Measurements from ENCODE around the gene NOS1AP. TPM values are rescaled to one million over a fixed set of nuclear protein-coding genes. Genes with fewer than 3 reads are reported as not detected.

Gene NOS1AP
- polyA plus RNA-seq, 1 of the 3 experiments (the other 2 are of a cell fraction): 0.03 TPM

GRCh38 chr1:162317621-162318020 is 248.1 kb downstream of the NOS1AP start:
- TF ChIP-seq NRF1 (IDR thresholded peaks at IDR 0.05; ENCODE audit: low read depth, low read length) (no peak), FOSL2 (IDR thresholded peaks at IDR 0.05; ENCODE audit: borderline replicate concordance, low read depth) (no peak), TCF12 (IDR thresholded peaks at IDR 0.05) (no peak), EZH2phosphoT487 (IDR thresholded peaks at IDR 0.05; ENCODE audit: borderline replicate concordance, low read depth) (no peak), RCOR1 (IDR thresholded peaks at IDR 0.05; ENCODE audit: low read length) (no peak), FOXJ3 (CRISPR knock-in tag; IDR thresholded peaks at IDR 0.05) (no peak), TAF1 (IDR thresholded peaks at IDR 0.05; ENCODE audit: borderline replicate concordance, low read depth, low read length) (no peak), MEF2A (IDR thresholded peaks at IDR 0.05; ENCODE audit: borderline replicate concordance, low read depth) (no peak), MAX (IDR thresholded peaks at IDR 0.05; ENCODE audit: low read depth) (no peak), RAD21 (IDR thresholded peaks at IDR 0.05; ENCODE audit: low read length) (no peak), SMC3 (IDR thresholded peaks at IDR 0.05; ENCODE audit: low read depth, low read length) (no peak), POLR2AphosphoS5 (IDR thresholded peaks at IDR 0.05; ENCODE audit: low read depth, low read length) (no peak), IRF3 (IDR thresholded peaks at IDR 0.05; ENCODE audit: low read depth, low read length) (no peak), YY1 (IDR thresholded peaks at IDR 0.05; ENCODE audit: low read depth) (no peak), CTCF (IDR thresholded peaks at IDR 0.05) (no peak), MXI1 (IDR thresholded peaks at IDR 0.05; ENCODE audit: low read depth, low read length) (no peak), TEAD4 (IDR thresholded peaks at IDR 0.05; ENCODE audit: borderline replicate concordance, insufficient read depth) (no peak), ELF1 (IDR thresholded peaks at IDR 0.05) (no peak)
- TF ChIP-seq, protein P1, sequence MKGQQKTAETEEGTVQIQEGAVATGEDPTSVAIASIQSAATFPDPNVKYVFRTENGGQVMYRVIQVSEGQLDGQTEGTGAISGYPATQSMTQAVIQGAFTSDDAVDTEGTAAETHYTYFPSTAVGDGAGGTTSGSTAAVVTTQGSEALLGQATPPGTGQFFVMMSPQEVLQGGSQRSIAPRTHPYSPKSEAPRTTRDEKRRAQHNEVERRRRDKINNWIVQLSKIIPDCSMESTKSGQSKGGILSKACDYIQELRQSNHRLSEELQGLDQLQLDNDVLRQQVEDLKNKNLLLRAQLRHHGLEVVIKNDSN (IDR thresholded peaks at IDR 0.05; ENCODE audit: borderline replicate concordance, low read depth): no peak
- TF ChIP-seq, protein P2, sequence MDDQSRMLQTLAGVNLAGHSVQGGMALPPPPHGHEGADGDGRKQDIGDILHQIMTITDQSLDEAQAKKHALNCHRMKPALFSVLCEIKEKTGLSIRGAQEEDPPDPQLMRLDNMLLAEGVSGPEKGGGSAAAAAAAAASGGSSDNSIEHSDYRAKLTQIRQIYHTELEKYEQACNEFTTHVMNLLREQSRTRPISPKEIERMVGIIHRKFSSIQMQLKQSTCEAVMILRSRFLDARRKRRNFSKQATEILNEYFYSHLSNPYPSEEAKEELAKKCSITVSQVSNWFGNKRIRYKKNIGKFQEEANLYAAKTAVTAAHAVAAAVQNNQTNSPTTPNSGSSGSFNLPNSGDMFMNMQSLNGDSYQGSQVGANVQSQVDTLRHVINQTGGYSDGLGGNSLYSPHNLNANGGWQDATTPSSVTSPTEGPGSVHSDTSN (IDR thresholded peaks at IDR 0.05): no peak
- Histone ChIP-seq H3K4me1 (ENCODE audit: control insufficient read depth in 1 of 2, insufficient read depth in 2 of 2, low read depth in 1 of 2, low read length in 1 of 2) (no peaks in the 10 kb centered on the region; a peak in 2 of 4 replicates), H3K9ac (no peak overlapping the region), H3K9me3 (no peaks in the 10 kb centered on the region), H3K4me2 (no peak overlapping the region), H3K79me2 (ENCODE audit: insufficient read depth) (no peaks in the 10 kb centered on the region), H4K20me1 (ENCODE audit: insufficient read depth) (no peaks in the 10 kb centered on the region), H3K27me3 (ENCODE audit: insufficient read depth) (peaks cover 11% of the 10 kb centered on the region; the same call in 1 of the 2 replicates), H3K9me2 (no peaks in the 10 kb centered on the region), H2AFZ (ENCODE audit: low read depth) (no peak overlapping the region), H3K4me3 (ENCODE audit: low read depth in 2 of 2, low read length in 1 of 2) (no peak overlapping the region), H3K36me3 (replicated peaks in 1 of 2; ENCODE audit: control insufficient read depth in 1 of 2, insufficient read depth in 2 of 2, low read length in 1 of 2) (no peaks in the 10 kb centered on the region), H3K27ac (ENCODE audit: low read depth in 2 of 2, low read length in 1 of 2) (no peak overlapping the region), H3F3A (replicated peaks; ENCODE audit: insufficient read depth) (no peaks in the 10 kb centered on the region)
- 48% methylated on average over 5 of the region's 5 CpGs for WGBS (ENCODE audit: low lambda C conversion rate)
- ChIA-PET POLR2A (no interaction called here), CTCF (interaction anchor here (1.1 kb wide), 1 partner anchor 41 kb away, joined by 3 read pairs; no protein-coding TSS in a partner anchor)
- no peak for DNase-seq

All from SK-N-SH (cell line).